ENCODE results near the gene OR10H5.
"Not testable (repeated sequence)": the region's sequence is repeated elsewhere in the genome, so short reads cannot be mapped to it uniquely, and the experiment has no call there.

The OR10H5 gene, protein sequence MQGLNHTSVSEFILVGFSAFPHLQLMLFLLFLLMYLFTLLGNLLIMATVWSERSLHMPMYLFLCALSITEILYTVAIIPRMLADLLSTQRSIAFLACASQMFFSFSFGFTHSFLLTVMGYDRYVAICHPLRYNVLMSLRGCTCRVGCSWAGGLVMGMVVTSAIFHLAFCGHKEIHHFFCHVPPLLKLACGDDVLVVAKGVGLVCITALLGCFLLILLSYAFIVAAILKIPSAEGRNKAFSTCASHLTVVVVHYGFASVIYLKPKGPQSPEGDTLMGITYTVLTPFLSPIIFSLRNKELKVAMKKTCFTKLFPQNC

DNA sequence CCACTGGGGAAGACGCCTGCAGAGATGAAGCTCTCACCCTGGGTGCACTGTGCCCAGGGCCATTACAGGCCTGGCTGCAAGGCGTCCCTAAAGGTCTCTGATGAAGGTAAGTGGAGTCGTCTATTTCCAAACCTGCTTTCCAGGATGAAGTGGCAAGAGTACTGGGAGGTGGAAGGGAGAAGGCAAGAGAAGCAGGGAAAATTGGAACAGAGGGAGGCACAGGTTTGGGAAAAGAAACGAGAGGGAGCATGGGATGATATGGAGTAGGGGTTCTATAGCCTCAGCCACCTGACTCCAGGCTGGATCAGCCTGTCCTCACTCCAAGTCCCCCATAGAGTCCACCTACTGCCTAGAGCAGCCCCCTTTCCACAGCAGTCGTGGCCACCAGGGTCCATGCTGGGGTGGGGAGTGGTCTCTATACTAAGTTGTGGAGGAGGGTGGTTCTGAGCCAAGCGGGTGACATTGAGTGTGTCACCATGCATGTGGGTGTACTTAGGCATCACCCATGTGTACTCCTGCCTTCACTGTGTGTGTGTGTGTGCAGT is at the start of gene OR10H5:
TSS of gene OR10H5 (plus strand) at position 51 of the 545 bp plus-strand sequence. CDS start 6,388 bp downstream, outside the sequence.
- DNase-seq: no peak

DNA sequence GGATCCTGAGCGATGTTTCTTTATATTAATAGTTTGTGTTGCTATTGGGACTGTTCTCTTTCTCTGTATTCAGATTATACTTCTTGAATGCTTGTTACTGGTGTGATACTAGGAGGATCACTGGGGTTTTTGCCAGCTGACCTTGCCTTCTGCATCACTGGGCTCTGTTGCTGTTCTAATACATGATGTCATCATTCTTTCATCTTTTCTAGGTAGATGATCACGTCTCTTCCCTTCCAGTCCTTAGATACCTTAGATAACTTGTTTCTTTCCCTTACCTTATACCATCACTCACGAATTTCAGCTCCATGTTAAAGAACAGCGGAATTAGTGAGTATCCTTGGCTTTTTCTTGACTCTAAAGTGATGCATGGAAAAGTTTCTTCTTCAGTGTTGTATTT is 49.7 kb upstream of the OR10H5 start, which contains the start of gene OR10H3:
TSS of gene OR10H3 (plus strand) at position 264 of the 400 bp plus-strand sequence. CDS start 3,408 bp downstream, outside the sequence.
- DNase-seq: no peak

DNA sequence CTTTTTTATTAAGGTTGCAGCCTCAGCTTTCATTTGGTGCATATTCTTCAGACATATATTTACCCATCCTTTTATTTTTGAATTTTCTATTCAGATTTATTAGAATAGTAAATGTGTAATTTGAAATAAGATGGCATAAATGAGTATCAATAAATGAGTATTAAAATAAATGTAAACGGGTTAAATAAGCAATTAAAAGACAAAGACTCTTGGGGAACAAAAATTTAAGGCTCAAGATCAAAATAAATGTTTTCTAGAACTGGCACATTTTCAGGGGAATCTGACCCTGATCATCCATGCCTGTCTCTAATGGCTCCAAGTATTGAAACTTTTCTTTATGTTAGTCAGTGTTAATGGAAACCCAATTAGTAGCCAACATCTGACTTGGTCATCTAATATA is 46.7 kb upstream of the OR10H5 start:
- no peak for DNase-seq

DNA sequence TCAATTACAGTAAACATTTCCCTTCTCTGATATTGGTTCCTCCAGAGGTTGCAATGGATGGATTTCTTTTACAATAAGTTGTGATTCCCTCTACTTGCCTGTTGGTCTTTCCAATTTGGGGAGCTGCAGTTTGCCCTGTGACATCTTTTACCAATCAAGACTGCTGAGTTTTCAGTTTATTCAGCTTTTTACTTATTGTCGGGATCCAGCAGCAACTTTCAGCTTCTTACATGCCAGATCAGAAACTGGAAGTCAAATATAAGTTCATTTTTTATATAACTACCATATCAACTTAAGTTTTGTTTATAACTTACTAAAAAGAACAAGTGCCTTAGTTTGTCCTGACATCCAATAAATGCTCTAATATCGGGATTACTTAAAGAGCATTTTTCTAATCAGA is 39.2 kb upstream of the OR10H5 start:
- DNase-seq: no peak

DNA sequence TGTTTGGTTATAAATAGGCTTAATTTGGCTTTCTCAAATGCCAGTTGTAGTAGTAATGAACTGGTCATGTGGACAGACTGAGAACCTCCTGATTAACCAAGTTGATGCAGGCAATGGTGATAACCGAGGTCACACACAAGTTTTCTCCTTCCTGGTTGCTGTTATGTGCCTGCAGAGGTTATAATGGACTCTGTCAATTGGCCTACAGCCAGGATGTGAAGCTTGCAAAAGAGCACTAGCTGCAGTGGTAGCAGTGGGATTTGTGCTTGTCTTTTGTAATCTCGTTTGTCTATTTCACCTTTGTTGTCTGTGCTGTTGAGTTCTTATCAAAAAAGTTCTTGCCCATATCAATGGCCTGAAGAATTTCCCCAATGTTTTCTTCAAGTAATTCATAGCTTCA is 29.1 kb upstream of the OR10H5 start:
- no peak for DNase-seq

DNA sequence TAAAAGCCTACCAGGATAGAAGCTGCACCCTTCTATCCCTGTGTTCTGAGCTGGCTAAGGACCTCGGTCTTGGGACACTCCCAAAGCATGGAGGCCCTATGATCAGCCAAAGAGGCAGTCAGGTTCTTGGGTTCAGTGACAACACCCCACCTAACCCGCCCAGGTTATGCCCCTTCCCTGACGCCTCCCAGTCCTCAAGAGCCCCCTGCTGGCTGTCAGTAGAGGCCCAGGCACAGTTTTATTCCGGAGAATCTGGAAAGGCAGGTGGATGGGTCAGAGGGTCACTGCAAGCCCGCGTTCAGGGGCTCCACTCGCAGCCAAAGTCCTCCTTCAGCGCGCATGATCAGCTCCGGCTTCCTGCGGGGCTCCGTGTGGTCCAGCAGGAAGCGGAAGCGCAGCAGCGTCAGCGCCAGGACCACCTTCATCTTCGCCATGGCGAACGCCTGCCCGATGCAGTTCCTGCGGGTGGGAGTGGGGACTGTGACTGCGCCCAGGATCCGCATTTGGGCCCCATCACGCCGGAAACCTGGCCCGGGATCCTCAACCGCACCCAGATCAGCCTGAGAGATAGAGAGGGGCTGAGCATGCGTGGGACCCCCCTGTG is 27.4 kb upstream of the OR10H5 start:
- no peak for DNase-seq

DNA sequence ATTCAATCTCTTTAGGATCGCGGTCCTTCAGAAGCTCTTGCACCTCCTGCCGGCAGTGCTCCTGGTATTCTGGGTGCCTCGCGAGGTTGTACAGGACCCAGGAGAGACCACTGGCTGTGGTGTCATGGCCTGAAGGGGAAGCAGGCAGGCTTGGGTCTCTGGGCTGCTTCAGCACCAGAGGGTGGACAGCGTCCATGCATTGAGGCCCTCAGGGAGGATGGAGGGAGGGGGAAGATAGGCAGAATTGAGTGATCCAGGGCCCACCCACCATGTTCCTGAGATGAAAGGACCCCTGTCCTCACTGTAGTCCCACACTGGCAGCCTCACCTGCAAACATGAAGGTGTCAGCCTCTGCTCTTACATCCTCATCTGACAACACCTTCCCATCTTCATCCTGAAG is 17.9 kb upstream of the OR10H5 start:
- DNase-seq: no peak

DNA sequence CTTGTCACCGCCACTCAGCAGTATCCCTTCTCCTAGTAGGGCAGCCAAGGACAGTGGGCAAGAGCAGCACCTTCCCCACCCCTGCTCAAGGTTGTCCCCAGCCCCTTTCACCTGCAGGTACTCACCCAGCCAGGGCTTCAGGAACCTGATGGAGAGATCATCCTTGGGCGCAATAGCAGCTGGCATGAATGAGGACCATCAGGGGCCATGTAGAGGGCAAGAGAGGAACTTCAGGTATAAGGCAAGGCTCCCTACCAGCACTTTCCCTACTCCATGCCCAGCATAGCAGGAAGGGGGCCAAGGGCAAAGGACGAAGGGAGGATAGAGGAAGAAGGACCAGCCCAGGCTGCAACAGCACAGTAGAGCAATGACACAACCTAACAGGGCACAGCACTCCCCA is 13.3 kb upstream of the OR10H5 start:
- DNase-seq: not testable (repeated sequence)

DNA sequence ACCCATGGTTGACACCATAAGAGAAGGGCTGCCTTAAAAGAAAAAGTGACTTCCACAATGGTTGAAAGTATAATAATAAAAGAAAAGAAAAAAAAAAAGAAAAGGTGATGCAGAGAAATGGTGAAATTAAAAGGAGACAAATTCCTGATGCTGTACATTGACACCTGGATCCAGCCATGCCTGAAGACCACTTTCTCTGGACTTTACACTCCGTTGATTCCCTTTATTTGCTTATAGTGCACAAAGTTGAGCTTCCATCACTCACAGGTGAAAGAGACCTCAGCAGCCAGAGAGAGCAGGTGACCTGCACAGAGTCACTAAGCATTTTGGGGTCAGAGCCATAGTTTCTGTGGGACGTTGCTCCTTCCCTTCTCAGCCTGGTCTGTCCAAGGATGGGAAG is 12.2 kb upstream of the OR10H5 start:
- DNase-seq: no peak

DNA sequence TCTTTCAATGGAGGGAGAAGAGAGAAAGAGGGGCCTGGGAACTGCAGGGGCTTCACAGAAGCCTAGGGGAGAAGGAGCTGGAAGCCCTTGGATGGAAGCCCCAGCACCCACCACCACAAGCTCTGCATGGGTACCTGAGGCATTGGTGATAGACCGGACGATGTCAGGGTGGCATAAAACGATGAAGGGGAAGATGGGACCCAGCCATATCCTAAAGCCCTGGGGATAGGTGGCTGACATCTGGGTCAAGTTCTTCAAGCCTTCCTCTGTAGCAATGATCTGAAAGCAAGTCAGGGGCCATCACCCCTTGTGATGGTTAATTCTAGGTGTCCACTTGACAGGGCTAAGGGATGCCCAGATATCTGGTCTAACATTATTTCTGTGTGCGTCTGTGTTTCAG is 11.2 kb upstream of the OR10H5 start:
- DNase-seq: no peak

DNA sequence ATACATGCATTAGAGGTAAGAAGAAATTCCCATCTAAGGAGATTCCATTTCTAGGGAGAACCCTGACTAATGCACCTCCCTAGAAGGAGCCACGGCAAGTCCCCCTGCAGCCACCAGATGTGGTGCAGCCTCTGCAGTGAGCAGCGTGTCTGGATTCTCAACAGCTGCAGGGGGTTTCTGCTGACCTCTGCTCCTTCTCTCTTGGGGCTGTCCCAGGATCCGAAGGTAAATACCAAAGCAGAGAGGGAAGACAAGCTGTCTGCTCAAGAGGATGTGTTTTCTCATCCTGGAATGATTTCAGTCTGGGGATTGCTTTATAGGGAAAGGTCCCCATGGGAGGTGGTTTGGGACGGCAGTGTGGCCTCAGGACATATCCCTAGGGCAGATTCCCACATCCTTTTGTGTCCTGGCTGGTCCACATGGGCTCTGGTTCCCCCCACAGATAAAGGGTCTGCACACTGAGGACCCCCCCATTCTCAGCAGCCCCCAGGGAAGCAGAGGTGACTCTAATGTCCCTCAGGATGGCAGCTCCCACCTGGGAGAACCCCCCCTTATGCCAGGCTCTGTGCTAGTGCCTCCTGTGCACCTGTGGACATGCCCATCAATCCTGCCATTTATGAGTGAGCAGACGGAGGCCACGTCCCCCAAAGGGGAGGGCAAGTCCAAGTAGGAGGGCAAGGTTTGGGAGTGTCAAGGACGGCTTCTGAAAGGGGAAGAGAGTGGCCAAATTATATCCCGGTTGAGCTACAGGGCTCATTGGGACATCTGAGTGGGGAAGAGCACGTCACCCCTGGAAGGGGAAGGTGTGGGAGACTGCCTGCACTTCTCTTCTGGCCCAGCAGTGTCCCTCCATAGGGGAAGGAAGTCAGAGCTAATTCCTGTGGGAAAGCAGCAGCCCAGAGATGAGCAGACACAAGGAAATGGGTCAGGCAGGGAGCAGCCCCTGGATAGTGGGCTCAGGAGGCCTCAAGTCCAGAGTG is 10.2 kb upstream of the OR10H5 start:
- DNase-seq: no peak

DNA sequence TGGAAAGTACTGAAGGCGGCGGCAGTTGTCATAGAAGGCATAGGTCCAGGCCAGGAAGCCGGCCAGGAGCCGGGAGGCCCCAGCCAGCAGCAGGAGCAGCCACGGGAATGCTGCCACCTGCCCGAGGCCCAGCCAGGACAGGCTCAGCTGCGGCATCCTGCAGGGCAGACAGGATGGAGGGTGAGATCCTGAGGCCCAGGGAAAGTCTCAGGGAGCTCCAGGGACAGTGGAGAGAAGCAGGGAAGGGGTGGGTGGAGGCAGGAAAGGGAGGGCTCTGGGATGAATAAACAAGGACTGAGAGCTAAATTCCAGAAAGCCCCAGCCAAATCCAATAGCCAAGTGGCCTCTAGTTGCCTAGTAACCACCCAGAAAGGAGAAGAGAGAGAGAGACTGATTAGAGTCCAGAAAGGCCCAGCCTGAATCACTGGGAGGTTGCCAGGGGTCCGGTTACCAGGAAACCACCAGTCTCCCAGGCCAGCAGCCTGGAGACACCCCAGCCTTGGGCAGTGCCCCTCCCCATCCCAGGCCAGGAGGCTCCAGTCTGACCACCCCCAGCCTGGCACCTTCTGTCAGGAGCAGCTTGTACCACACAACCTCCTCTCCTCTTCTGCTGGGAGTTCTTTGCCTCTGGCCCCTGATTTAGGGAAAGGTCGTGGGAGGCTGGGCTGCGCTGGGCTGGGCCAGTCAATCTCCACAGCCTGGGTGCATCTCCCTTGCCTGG is 7.5 kb upstream of the OR10H5 start:
- DNase-seq: no peak

DNA sequence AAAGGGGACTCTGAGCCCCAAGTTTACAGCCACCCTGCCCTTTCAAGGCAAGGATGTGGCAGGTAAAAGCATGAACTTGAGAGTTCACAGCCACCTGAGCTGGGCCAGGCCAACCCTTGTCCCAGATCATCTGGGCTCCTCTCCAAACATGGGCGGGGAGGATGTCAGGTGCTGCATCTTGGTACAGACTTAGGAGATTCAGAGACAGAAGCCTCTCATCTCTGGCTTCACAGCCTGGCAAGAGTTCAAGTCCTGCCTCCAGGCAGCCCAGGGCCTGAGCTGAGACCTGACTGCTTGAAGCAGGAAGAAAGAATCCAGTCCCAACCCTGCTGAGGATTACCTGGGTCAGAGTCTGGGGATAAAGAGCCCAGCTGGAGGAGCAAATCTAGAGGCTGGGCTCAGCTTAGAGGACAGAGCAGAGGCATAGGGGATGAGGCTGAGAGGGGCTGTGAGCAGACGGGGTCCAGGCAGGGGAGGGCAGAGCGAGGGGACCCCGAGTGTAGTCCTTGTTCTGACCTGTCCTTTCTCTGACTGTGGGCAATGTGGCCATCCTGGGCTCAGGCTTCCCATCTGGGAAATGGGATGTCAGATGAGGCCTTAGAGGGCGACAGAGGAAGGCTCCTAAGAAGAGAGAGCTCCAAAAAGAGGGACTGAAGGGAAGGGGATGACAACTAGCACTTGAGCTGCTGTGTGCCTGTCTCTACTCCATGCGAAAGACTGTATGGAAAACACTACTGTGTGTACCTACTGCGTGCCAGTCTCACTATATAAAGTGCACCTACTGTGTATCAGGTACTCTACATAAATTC is 6.6 kb upstream of the OR10H5 start:
- DNase-seq: peak in 1 of 6 experiments; percentile 4

DNA sequence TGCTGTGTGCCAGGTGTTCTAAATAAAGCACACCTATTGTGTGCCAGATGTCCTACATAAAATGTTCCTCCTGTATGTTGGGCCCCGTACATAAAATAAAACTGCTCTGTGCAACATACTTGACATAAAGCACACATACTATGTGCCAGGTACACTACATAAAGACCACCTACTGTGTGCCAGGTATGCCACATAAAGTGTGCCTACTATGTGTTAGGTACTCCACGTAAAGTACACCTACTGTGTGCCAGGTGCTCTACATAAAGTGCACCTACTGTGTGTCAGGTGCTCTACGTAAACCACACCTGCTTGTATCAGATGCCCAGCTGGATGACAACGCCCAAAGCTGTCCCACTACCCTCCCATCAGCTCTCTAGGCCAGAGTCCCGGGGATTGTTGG is 5.8 kb upstream of the OR10H5 start:
- no peak for DNase-seq

DNA sequence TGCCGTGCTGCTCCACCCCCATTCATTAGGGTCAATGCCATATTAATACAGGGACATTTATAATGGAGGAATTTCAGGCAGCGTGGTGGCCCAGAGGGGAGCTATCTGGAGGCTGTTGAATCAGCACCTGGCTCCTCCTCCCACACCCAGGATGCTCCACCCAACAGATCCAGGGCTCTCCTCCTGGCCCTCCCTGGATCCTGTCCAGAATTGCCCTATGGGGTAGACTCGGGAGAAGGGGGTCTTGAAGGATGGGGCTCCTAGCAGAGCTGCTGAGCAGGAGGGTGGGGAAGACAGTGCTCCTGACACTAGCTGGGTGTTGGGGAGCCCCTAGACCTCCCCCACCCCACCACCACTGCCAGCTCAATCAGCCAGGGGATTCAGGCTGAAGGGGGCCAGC is 5.2 kb upstream of the OR10H5 start:
- DNase-seq: no peak

DNA sequence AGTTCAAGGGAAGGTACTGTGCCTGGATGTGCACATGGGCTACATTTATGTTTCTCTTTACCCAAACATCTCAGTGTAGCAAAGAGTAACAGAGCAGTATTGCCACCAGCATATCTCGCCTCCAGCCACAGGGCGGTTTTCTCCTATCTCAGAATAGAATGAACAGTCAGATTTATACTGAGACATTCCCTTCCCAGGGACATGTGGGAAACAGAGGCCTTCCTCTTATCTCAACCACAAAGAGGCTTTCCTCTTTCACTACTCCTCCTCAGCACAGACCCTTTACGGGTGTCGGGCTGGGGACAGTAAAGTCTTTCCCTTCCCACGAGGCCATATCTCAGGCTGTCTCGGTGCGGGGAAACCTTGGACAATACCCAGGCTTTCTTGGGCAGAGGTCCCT is 4.6 kb upstream of the OR10H5 start:
- DNase-seq: not testable (repeated sequence)

DNA sequence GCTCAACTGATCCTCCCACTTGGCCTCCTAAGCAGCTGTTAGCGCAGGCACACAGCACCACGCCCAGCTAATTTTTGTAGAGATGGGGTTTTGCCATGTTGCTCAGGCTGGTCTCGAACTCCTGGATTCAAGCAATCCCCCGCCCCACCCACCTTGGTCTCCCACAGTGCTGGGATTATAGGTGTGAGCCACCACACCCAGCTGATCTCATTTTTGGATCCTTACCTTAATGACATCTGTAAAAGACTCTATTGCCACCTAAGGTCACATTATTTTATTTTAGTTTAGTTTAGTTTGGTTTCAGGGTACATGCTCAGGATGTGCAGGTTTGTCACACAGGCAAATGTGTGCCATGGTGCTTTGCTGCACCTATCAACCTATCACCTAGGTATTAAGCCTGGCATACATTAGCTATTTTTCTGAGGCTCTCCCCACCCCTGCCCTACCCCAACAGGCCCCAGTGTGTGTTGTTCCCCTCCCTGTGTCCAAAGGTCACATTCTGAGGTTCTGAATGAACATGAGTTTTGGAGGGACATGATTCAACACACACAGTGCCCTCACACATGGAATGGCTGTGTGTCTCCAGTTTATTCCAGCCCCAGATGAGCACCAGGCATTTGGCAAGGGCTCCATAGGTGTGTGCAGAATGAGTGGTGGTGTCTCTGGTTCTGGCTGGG is 1.3 kb downstream of the OR10H5 start:
- no peak for DNase-seq

DNA sequence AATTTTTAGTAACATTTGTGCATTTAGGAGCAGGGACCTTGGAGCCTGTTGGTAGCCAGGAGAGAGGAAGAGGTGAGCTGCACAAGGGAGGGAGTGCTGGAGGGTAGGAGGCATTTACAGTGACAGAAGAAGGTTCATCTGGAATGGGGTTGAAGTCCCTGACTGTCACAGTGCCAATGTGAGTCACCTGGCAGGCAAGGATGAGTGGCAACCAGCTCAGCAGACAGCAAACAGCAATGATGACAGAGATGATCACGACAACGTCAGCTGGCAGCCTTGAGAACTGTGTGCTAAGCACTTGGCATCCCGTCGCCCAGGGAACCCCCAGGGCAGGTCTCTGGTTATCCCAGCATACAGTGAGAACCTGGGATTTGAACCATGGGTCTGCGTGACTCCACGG is 2.6 kb downstream of the OR10H5 start:
- no peak for DNase-seq

DNA sequence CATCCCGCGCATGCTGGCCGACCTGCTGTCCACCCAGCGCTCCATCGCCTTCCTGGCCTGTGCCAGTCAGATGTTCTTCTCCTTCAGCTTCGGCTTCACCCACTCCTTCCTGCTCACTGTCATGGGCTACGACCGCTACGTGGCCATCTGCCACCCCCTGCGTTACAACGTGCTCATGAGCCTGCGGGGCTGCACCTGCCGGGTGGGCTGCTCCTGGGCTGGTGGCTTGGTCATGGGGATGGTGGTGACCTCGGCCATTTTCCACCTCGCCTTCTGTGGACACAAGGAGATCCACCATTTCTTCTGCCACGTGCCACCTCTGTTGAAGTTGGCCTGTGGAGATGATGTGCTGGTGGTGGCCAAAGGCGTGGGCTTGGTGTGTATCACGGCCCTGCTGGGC is 6.8 kb downstream of the OR10H5 start:
- not testable (repeated sequence) for DNase-seq

DNA sequence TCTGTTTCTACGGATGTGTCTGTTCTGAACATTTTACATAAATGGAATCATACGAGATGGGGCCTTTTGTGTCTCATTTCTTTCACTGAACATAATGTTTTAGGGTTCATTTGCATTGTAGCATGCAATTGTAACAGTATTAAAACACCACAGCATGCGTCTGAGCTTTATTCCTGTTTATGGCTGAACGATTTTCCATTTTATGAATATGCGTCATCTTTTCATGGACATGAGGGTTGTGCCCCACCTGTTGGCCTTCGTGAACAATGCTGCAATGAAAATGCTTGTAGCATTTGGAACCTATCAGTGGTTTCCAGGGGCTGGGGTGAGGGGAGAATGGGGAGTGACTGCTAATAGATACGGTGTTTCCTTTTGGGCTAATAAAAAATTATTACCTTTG is 22.9 kb downstream of the OR10H5 start:
- DNase-seq: no peak

DNA sequence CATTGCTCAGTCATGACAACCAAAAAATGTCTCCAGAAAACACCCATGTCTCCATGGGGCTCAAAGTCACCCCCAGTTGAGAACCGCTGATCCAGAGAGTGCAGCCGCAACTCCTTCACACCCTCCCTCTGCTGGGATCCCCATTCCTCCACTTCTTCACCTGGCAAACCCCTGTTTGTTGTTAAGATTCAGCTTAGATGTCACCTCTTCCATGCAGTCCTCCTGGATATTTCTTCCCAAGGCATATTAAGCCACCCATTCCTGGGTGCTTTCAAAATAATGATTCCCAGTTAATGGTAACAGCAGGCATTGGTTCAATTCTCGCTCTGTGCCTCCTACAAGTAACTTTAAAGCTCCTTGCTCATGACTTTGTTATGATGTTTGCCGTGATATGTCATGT is 24.0 kb downstream of the OR10H5 start:
- no peak for DNase-seq
